Embryonic facial prominence (tissue), 1 donor: ENCODE data around the gene CROCC2.

Source experiments
- DNase-seq: peaks from one replicate; pipeline ENCODE4 v3.0.0-alpha.2; 2016; ENCODE audit errors: extremely low spot score

The CROCC2 gene

GRCh38 chr2:240933966-240934700, 28.0 kb downstream of the CROCC2 start:
- no peak for DNase-seq

GRCh38 chr2:240934701-240935102, 28.6 kb downstream of the CROCC2 start:
- no peak for DNase-seq

DNA sequence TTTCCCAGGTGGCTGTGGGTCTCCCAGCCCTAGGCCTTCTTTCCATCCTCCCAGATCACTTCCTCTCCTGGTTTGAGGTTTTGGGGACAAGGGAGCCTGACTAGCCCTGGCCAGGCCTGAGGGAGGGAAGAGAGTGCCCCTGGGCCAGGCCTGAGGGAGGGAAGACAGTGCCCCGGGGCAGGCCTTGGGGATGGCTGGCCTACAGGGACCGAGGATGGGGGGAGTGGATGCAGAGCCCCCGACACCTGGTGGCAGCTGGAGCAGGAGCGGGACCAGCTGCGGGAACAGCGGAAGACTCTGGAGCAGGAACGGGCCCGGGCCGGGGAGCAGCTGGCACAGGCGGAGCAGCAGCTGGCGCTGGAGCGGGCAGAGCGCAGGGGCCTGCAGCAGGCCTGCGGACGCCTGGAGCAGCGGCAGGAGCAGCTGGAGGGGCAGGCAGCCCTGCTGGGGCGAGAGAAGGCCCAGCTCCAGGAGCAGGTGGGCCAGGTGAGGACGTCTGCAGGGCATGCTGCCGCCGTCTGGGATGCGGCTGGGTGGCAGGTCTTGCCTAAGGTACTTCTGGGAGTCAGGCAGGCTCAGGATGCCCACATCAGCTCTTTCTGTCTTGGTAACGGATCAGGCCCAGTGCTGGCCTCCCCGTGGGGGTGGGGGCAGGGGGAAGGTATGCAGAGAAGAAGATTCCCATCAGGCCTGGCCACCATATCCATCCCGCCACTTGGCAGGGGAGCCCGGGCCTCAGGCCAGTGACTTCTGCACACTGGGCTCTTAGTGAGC, 29.2 kb downstream of the CROCC2 start:
- no peak for DNase-seq

DNA sequence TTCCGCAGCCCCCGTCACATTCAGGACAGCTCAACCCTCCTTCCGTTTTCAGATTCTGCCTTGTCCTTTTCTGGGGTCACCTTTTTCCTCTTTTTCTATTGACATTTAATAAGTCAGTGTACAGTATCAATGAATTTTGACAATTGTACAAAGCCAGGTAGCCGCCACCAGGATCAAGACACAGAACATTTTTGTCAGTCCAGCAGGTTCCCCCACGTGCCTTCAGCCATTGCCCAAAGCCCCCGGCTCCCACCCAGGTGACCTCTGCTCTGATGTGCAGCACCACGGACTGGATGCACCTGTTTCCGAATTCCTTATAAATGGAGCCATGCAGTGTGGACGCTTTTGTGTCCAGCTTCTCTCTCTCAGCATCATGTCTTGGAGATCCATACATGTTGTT, 30.0 kb downstream of the CROCC2 start:
- DNase-seq: no peak

DNA sequence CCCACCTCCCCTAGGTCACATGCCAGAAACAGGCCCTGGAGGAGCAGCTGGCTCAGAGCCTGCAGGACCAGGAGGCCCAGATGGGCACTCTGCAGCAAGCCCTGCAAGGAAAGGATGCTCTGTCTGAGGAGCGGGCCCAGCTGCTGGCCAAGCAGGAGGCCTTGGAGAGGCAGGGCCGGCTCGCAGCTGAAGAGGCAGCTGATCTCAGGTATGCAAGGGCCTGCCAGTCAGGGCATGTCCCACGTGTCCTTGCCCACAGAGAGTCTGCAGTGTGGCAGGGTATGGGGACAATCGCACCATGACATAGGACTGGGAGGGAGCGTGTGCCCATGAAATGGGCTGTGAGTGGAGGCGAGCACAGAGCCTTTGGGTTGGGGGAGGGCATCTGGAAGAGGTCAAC, 39.9 kb downstream of the CROCC2 start:
- DNase-seq: no peak

GRCh38 chr2:240946654-240947053, 40.5 kb downstream of the CROCC2 start:
- DNase-seq: no peak

DNA sequence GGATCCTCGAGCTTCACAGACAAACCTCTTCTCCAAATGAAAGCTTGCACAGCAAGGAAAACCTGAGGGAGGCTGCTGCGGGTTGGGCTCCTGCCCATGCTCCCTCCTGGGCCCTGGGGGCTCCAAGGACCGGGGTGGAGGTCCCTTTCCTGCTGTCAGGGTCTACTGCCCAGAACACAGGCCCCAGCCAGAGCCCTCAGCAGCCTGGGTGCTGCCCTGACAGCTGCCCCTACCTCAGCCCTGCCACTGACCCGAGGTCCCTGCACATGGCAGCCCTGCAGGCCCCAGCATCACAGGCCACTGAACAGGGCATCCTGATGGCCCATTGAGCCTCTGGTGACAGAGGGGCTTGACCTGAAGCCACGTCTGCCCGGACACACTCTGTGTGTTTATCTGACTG, 41.0 kb downstream of the CROCC2 start:
- no peak for DNase-seq

GRCh38 chr2:240947607-240948006, 41.5 kb downstream of the CROCC2 start:
- DNase-seq: no peak

GRCh38 chr2:240948086-240948485, 42.0 kb downstream of the CROCC2 start:
- no peak for DNase-seq

DNA sequence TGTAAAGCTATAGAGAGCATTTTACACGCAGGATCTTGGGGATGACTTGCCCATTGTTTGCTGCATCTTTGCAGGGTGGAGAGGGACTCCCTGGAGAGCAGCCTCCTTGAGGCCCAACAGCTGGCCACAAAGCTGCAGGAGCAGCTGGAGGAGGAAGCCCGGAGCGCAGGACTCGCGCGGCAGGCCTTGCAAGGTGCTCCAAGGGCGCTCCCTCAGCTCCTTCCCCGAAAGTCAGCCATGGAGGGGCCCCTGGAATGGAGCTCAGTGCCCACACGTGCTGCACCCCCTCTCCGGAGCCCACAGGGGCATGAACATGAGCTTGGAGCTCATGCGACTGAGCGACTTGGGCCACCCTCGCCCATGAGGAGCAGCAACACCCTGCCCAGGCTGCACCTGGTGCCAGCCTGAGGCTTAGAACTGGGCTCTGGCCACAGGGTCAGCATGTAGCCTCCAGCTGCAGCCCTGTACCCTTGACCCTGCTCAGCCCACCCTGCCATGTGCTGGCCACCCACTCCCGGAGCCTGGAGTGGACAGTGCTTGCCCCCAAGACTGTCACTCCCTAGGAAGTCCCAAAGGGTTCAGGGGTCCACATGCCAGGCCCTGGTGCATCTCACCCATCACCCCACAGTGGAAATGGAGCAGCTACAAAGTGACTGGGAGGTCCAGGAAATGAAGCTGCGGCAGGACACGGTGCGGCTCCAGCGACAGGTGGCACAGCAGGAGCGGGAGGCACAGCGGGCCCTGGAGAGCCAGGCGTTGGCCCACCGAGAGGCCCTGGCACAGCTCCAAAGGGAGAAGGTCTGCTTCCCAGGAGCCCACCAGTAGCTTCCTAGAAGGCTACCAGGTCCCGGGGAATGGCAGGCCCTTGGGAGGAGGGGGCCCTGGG, 43.0 kb downstream of the CROCC2 start:
- DNase-seq: no peak

- DNase-seq: no peak
Observed at GRCh38 chr2:240949791-240950705, 43.9 kb downstream of the CROCC2 start.

- DNase-seq: no peak
Observed at GRCh38 chr2:240951045-240951594, 45.0 kb downstream of the CROCC2 start.

DNA sequence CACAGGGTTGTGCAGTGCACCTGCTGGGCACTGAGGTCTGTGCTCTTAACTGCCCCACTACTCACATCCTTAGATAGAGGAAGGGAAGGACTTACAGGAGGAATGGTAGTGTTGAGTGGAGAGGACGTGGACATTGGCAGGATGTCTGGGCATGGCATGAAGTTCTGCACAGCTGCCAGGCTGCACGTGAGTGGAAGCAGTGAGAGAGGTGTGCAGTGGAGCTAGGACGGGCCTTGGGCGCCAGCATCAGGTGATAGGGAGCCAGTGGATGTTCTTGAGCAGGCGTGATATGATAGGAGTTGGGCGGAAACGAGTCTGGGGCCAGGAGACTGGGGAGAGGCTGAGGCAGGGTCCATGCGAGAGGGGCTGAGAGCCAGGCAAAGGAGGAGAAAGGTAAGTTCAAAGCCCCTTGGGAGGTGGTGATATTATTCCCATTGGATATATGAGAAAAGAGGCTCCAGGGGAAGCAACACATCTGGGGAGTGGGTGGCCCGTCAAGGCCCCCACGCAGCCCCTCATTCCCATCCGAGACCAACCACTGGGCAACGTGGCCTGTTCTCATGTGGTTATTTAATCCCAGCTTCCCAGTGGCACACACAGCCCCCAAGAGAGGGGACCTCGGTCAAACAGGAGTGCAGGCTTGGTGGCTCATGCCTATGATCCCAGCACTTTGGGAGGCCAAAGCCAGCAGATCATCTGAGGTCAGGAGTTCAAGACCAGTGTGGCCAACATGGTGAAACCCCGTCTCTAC, 46.5 kb downstream of the CROCC2 start:
- DNase-seq: no peak

DNA sequence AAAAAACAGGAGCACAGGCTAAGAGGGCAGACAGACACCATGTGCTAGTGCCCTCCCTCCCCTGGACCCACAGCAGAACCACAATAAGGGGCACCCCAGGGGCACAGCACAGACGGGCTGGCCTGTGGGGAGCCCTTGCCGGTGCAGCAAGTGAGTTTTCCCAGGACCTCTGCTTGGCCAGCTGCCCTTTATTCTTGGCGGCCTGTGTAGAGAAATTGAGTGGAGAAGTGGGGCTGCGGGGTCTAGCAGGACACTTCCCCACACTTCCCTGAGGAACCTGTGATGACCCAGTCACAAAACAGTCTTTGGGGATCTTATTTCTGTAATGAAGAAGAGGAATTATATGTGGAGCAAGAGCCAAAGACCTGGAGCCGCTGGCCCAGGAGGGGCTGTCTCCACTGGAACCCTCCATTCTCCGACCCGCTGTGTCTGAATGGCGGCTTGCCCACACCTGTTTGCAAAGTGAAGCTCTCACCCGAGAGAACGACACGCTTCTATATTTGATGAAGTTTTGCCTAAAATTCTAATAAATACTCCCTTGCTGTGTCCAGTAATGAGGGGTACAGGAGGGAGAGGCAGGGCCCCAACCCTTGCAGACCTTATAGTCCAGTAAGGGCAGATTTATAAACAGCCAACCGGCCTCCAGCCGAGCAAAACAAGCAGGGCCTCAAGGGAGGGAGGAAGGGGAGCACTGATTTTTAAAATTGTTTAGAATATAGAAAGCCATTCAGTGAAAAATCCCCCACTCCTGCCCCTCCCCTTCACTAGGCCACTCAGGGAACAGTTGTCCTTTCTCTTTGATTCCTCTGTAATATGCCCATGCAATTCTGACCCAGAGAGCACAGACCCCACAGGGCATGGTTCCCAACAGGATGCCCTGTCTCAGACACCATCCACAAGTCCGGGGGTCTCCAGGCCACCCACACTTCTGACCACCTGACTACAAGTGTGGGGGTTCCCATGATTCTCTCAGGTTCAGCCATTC, 47.6 kb downstream of the CROCC2 start:
- DNase-seq: no peak

DNA sequence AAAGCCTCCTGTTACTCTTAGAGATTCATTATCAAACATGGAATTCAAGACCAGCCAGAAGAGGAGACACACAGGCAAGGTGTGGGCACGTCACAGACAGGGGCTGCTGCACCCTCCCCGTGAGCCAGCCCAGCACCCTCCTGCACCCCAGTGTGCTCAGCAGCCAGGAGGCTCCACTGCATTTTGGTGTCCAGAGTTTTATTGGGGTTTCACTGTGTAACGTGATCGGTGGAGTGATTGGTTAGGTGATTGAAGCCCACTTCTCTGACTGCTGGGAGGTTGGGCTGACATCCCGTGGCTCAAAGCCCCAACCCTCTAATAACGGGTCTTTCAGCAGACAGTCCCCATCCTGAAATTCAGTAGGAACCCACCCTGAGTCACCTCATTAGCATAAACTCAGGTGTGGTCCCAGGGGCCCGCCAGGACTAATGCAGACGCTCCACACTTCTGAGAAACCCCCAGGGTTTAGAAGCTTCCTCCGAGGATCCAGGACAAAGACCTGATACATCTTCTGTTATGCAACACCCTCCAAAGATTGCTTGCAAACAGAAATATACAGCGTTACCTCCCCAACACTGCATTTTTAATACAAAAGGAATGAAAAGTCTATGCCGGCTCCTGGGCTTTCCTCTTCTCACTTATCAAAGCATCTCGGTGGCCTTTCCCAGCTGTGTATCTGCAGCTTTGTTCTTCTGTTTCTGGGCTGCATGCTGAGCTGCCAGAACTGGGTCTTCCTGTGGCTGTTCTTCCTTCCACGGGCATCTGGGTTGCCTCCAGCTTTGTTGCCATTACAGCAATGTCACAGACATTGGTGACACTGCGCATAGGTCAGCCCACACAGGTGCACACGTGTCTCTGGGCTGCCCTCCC, 48.5 kb downstream of the CROCC2 start:
- no peak for DNase-seq

- no peak for DNase-seq
Observed at GRCh38 chr2:240955306-240956170, 49.4 kb downstream of the CROCC2 start.
